Measurements from ENCODE around the gene DCUN1D2.

The DCUN1D2 gene

GRCh38 chr13:113410472-113411201, 79.9 kb downstream of the DCUN1D2 start:
- peak in 1 of 51 donors; percentile 41 for DNase-seq

DNA sequence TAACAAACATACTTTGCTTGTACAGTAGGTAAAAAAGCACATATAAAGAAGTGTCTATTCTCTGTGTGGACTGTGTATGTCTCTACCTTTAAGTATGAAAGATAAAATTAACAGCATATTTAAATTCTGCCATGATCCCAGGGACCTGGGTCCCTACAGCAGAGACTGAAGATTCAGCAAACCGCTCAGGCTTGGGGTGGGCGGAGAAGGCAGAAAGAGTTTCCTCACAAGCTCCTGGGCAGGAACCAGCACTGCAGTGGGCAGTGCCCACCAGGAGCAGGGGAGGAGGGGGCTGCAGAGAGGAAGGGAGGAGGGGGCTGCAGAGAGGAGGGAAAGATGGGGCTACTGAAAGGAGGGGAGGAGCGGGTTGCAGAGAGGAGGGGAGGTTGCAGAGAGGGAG, 81.9 kb downstream of the DCUN1D2 start:
- no peak for DNase-seq

DNA sequence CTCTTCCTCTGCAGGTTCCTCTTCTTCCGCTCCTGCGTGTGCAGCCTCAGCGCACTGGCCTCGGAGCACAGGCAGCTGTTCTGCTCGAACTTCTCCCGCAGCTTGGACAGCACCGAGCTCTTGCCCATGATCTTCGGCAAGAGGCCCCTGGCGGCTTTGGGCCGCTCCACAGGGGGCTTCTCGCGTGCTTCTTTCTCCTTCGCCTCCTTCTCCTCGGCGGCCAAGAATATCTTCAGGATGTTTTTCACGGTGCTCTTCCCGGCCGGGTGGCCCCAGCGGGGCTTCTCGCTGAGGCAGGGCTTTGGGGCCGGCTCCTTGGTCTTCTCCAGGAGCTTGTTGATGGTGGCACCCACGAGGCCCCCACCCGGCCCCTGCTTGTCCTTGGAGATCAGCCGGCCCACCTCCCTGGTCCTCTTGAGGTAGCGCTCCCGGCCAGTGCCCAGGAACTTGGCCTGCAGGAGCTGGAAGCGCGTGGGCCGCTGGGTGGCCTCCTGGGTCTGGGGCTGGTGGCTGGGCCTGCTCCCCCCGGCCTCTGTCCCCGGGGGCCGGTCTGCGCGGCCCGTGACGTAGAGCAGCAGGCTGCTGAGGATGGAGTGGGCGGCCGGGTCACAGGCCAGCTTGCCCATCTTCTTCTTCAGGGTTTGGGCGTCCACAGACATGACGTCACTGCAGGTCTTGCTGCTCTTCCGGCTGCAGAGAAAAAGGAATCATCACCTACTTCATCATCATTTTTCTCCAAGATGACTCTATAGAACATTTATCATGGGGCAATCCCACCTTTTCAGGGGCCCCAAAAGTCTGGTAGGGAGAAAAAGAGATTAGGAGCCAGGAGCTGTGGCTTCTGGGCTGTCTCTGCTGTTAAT, 82.7 kb downstream of the DCUN1D2 start:
- DNase-seq, result no peak

DNA sequence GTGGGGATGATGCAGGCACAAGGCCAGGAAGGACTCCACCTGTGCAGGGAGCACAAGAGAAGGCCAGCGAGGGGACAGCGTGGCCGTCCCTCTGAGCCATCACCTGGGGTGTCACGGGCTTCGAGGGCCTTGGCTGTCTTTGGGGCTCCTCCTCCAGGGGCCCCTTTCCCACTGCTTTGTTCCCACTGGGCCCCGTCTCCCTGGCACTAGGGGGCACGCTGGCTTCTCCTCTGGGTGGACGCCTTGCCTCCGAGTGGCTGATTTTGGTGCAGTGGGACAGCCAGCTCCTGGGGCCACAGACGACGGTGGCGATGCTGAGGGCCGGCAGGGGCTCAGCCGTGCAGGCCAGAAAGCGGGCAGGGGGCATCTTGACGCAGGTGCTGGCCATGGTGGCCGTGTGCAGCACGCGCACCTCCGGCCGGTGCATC, 83.4 kb downstream of the DCUN1D2 start:
- no peak for DNase-seq

DNA sequence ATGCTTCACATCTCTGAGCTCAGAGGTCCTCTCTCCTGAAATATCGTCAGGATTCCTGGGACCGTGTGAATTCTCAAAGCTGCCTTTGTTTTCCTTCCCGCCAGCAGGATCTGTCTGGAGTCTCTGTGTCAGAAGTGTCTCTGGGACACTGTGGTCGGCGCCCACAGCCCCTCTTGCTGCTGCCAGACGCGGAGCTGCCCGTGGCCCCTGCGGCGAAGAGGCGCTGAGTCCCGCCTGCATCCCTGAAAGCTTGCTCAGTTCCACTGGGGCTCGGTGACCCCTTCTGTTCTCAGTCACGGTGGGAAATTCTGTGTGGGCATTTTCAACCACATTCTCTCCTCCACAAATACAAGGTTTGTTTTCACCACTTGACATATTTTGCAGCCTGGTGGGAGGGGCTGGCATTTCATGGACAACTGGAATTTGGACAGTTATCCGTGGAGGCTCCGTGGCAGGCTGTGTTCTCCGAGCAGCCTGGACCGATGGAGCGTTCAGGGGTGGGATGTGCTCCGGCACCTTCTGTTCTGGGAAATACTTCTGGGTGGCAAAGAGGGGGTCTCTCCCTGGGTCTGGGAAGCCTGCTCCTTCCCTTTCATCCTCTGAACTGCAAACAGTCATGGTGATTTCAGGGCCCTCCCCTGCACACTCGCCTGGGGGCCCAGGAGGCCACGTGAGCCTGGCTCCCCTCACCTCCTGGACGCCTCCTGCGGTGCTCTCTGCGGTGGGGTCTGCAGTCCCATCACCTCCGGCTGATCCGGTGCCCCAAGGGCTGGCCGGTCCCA, 84.0 kb downstream of the DCUN1D2 start:
- DNase-seq, result no peak
